ENCODE data around the gene GPR146. TPM values are rescaled to one million over a fixed set of nuclear protein-coding genes. Genes with fewer than 3 reads are reported as not detected.

GPR146 gene
- total and polyA plus RNA-seq, 9 donors = 6.1 to 25.0 (median 8.4) TPM

- Histone ChIP-seq H3K27me3 (no peaks in the 10 kb centered on the region), H3K36me3 (no peaks in the 10 kb centered on the region), H3K4me1 (ENCODE audit: insufficient read depth) (peaks cover 26% of the 10 kb centered on the region), H3K27ac (peak overlapping the region in 1 of 2 donors; percentile 75), H3K4me3 (peak overlapping the region; percentile 33), H3K9me3 (no peaks in the 10 kb centered on the region)
- no peak for TF ChIP-seq EP300 (IDR thresholded peaks at IDR 0.05)
- no peak for TF ChIP-seq CTCF (IDR thresholded peaks at IDR 0.05)
- TF ChIP-seq POLR2A (IDR thresholded peaks at IDR 0.05) = no peak
- WGBS, 3 donors = 76 to 83% (median 82%) methylated on average over 35 to 36 of the region's 36 CpGs
- intact Hi-C loops (cut with DNase I) = no loop called here
- DNase-seq = peak in 1 of 5 donors; percentile 59
Observed at GRCh38 chr7:1055956-1056784, 11.8 kb downstream of the GPR146 start.

- no peak overlapping the region for H3K4me3 ChIP-seq
- no peak for DNase-seq
- no peak for TF ChIP-seq EP300 (IDR thresholded peaks at IDR 0.05)
- intact Hi-C loops (cut with DNase I) = no loop called here
- H3K36me3 ChIP-seq = no peaks in the 10 kb centered on the region
- no peak overlapping the region for H3K27ac ChIP-seq
- no peaks in the 10 kb centered on the region for H3K27me3 ChIP-seq
- 93 to 95% (median 95%) methylated on average over 27 of the region's 27 CpGs for WGBS, 3 donors
- peaks cover 23% of the 10 kb centered on the region for H3K4me1 ChIP-seq (ENCODE audit: insufficient read depth)
- no peaks in the 10 kb centered on the region for H3K9me3 ChIP-seq
Observed at GRCh38 chr7:1056785-1057410, 12.6 kb downstream of the GPR146 start.

GRCh38 chr7:1057416-1058291, 13.3 kb downstream of the GPR146 start:
- intact Hi-C loops (cut with DNase I) = no loop called here
- H3K4me3 ChIP-seq = no peak overlapping the region

GRCh38 chr7:1058311-1058710, 14.0 kb downstream of the GPR146 start:
- no peak overlapping the region for H3K4me3 ChIP-seq
- peaks cover 17% of the 10 kb centered on the region for H3K4me1 ChIP-seq (ENCODE audit: insufficient read depth)
- H3K27ac ChIP-seq = no peak overlapping the region
- H3K27me3 ChIP-seq = no peaks in the 10 kb centered on the region
- DNase-seq = no peak
- no peaks in the 10 kb centered on the region for H3K9me3 ChIP-seq
- intact Hi-C loops (cut with DNase I) = no loop called here
- TF ChIP-seq POLR2A (IDR thresholded peaks at IDR 0.05) = no peak
- no peak for TF ChIP-seq CTCF (IDR thresholded peaks at IDR 0.05)
- no peak for TF ChIP-seq EP300 (IDR thresholded peaks at IDR 0.05)
- H3K36me3 ChIP-seq = no peaks in the 10 kb centered on the region
- WGBS, 3 donors = 76 to 89% (median 78%) methylated on average over 13 of the region's 13 CpGs

More at GRCh38 chr7:1057416-1058291, 13.3 kb downstream of the GPR146 start:
- no peaks in the 10 kb centered on the region for H3K9me3 ChIP-seq
- H3K4me1 ChIP-seq (ENCODE audit: insufficient read depth) = peaks cover 18% of the 10 kb centered on the region
- no peak for DNase-seq
- H3K36me3 ChIP-seq = no peaks in the 10 kb centered on the region
- H3K27ac ChIP-seq = no peak overlapping the region
- TF ChIP-seq POLR2A (IDR thresholded peaks at IDR 0.05) (no peak), EP300 (IDR thresholded peaks at IDR 0.05) (no peak), CTCF (IDR thresholded peaks at IDR 0.05) (no peak)
- 93 to 96% (median 96%) methylated on average over 60 to 62 of the region's 62 CpGs for WGBS, 3 donors
- H3K27me3 ChIP-seq = no peaks in the 10 kb centered on the region
